PFSK-1 (cell line): ENCODE results near the gene CCL17.

Source experiments
- FOXP2 ChIP-seq: optimal IDR thresholded peaks from 2 replicates; pipeline ENCODE3; 2011; ENCODE audit warnings: borderline replicate concordance, control low read depth, inconsistent platforms; ENCODE audit not compliant: insufficient read depth; ENCODE audit errors: extremely low read length, extremely low read depth
- POLR2AphosphoS5 ChIP-seq: IDR thresholded peaks from 2 replicates; pipeline ENCODE4 v1.6.1; 2012; ENCODE audit warnings: low read depth, mild to moderate bottlenecking, control low read depth, low read length, moderate library complexity
- REST ChIP-seq, 2 experiments: IDR thresholded peaks; 2 replicates each; pipeline versions ENCODE4 v1.6.1 to v1.8.0; 2011 to 2012; ENCODE audit warnings: low read depth in 2 of 2, low read length in 2 of 2, control low read depth in 1 of 2, inconsistent platforms in 1 of 2, mild to moderate bottlenecking in 1 of 2, moderate library complexity in 1 of 2; ENCODE audit not compliant: insufficient read depth in 1 of 2
- SIN3A ChIP-seq: IDR thresholded peaks from 2 replicates; pipeline ENCODE4 v1.6.1; 2012; ENCODE audit warnings: mild to moderate bottlenecking, low read length, moderate library complexity, borderline replicate concordance; ENCODE audit not compliant: insufficient read depth
- TAF1 ChIP-seq: IDR thresholded peaks from 2 replicates; pipeline ENCODE4 v1.6.1; 2012; ENCODE audit warnings: low read length, control low read depth, borderline replicate concordance; ENCODE audit not compliant: insufficient read depth

The CCL17 gene

GRCh38 chr16:57416084-57416483 lies 11.5 kb downstream of the CCL17 start:
- no peak for TF ChIP-seq SIN3A
- TF ChIP-seq POLR2AphosphoS5: no peak
- no peak for TF ChIP-seq FOXP2
- TF ChIP-seq REST (IDR thresholded peaks at IDR 0.05; ENCODE audit: insufficient read depth in 1 of 2, low read depth in 2 of 2, low read length in 2 of 2): no peak
- no peak for TF ChIP-seq TAF1

- TF ChIP-seq SIN3A (no peak), FOXP2 (no peak), TAF1 (no peak), REST (IDR thresholded peaks at IDR 0.05; ENCODE audit: insufficient read depth in 1 of 2, low read depth in 2 of 2, low read length in 2 of 2) (no peak), POLR2AphosphoS5 (no peak)
Measured at GRCh38 chr16:57419506-57419905, 14.9 kb downstream of the CCL17 start.

GRCh38 chr16:57422026-57422944 lies 17.7 kb downstream of the CCL17 start:
- TF ChIP-seq POLR2AphosphoS5: no peak
- no peak for TF ChIP-seq FOXP2
- no peak for TF ChIP-seq SIN3A
- no peak for TF ChIP-seq REST (IDR thresholded peaks at IDR 0.05; ENCODE audit: insufficient read depth in 1 of 2, low read depth in 2 of 2, low read length in 2 of 2)
- TF ChIP-seq TAF1: no peak

- no peak for TF ChIP-seq POLR2AphosphoS5
- no peak for TF ChIP-seq SIN3A
- TF ChIP-seq REST (IDR thresholded peaks at IDR 0.05; ENCODE audit: insufficient read depth in 1 of 2, low read depth in 2 of 2, low read length in 2 of 2): no peak
- no peak for TF ChIP-seq TAF1
- no peak for TF ChIP-seq FOXP2
Measured at GRCh38 chr16:57423152-57423551, 18.6 kb downstream of the CCL17 start.
